Skeletal muscle cell (primary cell): ENCODE results near the gene UBXN1.
A peak's percentile ranks its signal among the peaks of the same experiment; 100 is the strongest.
"Not testable (repeated sequence)": the region's sequence is repeated elsewhere in the genome, so short reads cannot be mapped to it uniquely, and the experiment has no call there.

ENCODE experiments used
- DNase-seq: peaks from one replicate; pipeline ENCODE4 v3.0.0-alpha.2; 2010; ENCODE audit warnings: low read depth
- H3K4me3 ChIP-seq: 2 replicates; pipeline ENCODE4 v1.5.1; 2011; ENCODE audit warnings: low read depth, mild to moderate bottlenecking, control low read depth, low read length, moderate library complexity

The UBXN1 gene

GRCh38 chr11:62677156-62677555, 1.7 kb downstream of the UBXN1 start:
- DNase-seq: no peak
- no peak overlapping the region for H3K4me3 ChIP-seq

DNA sequence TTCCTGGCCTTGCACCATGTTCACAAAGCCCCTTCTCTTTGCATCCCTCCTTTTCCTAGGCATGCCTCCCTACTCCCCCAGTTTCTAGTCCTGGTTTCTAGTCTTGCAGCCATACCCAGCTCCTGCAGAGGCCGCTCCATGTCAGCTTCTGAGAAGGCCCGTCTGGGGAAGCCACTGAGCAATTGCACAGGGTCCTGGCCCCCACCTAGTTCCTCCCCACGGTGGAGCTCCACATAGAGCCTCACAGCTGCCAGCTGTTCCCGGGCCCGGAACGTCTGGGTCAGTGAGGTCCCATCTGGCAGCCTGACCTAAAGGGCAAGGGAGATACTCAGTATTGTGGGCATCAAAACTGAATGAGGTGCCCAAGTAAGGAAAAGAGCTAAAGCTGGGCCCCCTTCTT, 2.2 kb downstream of the UBXN1 start:
- no peak overlapping the region for H3K4me3 ChIP-seq

DNA sequence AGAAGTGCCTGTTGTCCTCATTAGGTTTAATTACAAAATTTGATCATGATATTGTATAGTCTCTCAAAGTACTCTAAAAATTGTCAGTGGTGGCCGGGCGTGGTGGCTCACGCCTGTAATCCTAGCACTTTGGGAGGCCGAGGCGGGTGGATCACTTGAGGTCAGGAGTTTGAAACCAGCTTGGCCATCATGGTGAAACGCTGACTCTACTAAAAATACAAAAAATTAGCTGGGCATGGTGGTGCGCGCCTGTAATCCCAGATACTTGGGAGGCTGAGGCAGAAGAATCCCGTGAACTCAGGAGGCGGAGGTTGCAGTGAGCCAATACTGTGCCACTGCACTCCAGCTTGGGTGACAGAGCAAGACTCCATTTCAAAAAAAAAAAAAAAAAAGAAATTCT, 3.5 kb downstream of the UBXN1 start:
- DNase-seq, H3K4me3 ChIP-seq: not testable (repeated sequence)

More for the DNA sequence above, 2.2 kb downstream of the UBXN1 start:
- DNase-seq: no peak

DNA sequence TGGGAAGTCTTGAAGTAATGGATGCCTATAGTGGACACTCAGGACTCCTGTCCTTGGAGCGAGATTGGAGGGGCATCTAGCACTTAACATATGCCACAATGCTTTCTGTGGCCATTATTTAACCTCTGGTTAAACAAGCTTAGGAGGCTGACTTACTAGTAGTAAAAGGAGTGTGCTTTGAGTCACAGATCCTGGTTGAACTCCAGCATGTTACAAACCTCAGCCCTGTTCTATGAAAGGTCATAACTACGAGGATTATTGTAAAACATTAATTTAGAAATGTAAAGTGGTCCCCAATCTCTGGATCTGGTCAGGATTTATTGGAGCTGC, 5.7 kb downstream of the UBXN1 start:
- H3K4me3 ChIP-seq: no peak overlapping the region
- no peak for DNase-seq

DNA sequence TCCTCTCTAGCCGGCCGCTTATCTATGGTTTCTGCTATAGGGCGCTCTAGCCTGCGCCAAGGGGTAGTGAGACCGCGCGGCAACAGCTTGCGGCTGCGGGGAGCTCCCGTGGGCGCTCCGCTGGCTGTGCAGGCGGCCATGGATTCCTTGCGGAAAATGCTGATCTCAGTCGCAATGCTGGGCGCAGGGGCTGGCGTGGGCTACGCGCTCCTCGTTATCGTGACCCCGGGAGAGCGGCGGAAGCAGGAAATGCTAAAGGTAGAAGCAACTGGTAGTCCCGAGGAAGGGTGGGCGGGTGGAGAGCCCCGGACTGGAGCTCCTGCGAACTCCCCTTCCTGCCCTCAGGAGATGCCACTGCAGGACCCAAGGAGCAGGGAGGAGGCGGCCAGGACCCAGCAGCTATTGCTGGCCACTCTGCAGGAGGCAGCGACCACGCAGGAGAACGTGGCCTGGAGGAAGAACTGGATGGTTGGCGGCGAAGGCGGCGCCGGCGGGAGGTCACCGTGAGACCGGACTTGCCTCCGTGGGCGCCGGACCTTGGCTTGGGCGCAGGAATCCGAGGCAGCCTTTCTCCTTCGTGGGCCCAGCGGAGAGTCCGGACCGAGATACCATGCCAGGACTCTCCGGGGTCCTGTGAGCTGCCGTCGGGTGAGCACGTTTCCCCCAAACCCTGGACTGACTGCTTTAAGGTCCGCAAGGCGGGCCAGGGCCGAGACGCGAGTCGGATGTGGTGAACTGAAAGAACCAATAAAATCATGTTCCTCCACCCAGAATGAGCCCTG, 7.1 kb downstream of the UBXN1 start, which contains the start of the genes LBHD1 and UQCC3:
Gene LBHD1 (minus strand): TSS at position 660 of the 782 bp plus-strand sequence. CDS start 2,236 bp downstream, outside the sequence.
Gene UQCC3 (plus strand): TSS at position 66 of the 782 bp plus-strand sequence. CDS start 73 bp downstream, at position 139.
- DNase-seq: peak; percentile 68
- H3K4me3 ChIP-seq: peak within 1 kb of the TSS; percentile 75

- DNase-seq: no peak
- peak overlapping the region; percentile 75 for H3K4me3 ChIP-seq
Measured at GRCh38 chr11:62671236-62671607, 7.7 kb downstream of the UBXN1 start.

DNA sequence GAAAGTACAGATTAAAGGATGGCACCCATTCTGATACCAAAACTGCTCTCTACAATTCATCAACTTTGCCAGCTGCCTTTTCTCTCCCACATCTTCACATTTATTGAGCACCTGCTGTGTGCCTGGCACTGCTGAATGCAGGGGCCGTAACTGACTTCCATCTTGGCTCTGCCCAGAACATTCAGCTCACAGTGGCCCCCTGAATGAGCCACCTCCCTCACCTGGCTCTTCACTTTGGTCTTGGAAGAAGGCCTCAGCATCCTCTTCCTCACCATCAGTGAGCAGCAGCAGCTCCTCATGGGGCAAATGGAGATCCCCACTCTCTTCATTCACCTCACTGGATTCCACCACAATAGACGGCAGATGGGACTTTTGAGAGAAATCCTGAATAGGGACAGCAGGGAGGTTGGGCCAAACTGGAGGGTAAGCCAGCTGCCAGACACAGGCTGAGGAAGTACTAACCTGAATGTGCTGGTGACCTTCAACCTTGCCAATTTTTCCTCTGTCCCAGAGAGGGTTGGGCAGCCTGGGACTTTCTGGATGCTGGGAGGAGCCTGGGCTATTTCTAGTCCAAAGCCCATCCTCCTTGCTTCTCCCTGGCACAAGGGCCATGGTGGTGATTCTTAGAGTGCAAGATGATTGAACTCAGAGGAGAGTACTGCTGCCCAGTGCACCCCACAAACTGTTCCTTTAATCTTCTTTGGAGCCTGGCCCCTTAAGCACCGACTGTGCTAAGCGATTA, 9.3 kb downstream of the UBXN1 start:
- no peak for DNase-seq

GRCh38 chr11:62667460-62667859, 11.4 kb downstream of the UBXN1 start:
- H3K4me3 ChIP-seq: no peak overlapping the region
- DNase-seq: no peak

More for the DNA sequence above, 9.3 kb downstream of the UBXN1 start:
- H3K4me3 ChIP-seq: no peak overlapping the region

DNA sequence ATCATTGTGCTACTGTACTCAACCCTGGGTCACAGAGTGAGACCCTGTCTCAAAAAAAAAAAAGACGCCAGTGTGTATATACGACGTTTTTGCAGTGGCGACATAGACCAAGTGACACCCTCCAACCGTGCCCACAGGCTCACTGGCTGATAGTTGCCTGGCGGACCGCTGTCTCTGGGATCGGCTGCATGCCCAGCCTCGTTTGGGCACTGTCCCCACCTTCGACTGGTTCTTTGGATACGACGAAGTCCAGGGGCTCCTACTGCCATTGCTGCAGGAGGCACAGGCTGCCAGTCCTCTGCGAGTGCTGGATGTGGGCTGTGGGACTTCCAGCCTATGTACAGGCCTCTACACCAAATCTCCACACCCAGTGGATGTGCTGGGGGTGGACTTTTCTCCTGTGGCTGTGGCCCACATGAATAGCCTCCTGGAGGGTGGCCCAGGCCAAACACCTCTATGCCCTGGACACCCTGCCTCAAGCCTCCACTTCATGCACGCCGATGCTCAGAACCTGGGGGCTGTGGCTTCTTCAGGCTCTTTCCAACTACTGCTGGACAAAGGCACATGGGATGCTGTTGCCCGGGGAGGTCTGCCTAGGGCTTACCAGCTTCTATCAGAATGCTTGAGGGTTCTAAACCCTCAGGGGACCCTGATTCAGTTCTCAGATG, 12.5 kb downstream of the UBXN1 start:
- H3K4me3 ChIP-seq: peak overlapping the region; percentile 88
- no peak for DNase-seq

DNA sequence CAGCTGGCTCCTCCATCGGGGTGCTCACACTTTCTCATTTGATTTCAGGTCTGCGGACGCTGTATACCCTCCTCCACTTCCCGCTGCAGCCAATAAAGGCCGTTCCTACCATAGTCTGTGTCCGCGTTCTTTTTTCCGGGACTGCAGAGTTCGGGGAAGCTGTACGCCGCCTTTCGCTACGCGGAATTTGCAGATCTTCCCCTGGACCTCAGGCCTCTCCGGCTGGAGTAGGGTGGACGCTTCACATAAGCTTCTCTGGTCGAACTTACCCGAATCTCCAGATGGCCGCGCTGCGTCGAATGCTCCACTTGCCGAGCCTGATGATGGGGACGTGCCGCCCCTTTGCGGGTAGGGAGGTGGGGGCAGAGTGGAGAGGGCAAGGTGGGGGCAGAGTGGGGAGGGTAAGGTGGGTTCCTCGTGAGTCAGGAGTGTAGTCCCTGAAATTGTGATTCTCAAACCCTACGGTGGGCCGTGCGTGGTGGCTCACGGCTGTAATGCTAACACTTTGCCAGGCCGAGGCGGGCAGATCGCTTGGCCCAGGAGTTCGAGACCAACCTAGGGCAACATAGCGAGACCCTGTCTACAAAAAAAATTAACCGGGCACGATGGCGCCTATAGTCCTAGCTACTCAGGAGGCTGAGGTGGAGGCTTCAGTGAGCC, 13.1 kb downstream of the UBXN1 start:
- H3K4me3 ChIP-seq: peak overlapping the region; percentile 88
- no peak for DNase-seq

- H3K4me3 ChIP-seq: peak within 1 kb of the TSS; percentile 88
- peak; percentile 76 for DNase-seq
Measured at GRCh38 chr11:62665075-62665598, 13.7 kb downstream of the UBXN1 start, which contains the start of the genes C11orf98 and CSKMT. C11orf98 (minus strand) TSS chr11:62665210; CDS start chr11:62665169, 41 bp downstream. CSKMT (plus strand) TSS chr11:62665312; CDS start chr11:62665880, 568 bp downstream.

GRCh38 chr11:62664405-62665074, 14.3 kb downstream of the UBXN1 start:
- peak overlapping the region; percentile 88 for H3K4me3 ChIP-seq
- no peak for DNase-seq

DNA sequence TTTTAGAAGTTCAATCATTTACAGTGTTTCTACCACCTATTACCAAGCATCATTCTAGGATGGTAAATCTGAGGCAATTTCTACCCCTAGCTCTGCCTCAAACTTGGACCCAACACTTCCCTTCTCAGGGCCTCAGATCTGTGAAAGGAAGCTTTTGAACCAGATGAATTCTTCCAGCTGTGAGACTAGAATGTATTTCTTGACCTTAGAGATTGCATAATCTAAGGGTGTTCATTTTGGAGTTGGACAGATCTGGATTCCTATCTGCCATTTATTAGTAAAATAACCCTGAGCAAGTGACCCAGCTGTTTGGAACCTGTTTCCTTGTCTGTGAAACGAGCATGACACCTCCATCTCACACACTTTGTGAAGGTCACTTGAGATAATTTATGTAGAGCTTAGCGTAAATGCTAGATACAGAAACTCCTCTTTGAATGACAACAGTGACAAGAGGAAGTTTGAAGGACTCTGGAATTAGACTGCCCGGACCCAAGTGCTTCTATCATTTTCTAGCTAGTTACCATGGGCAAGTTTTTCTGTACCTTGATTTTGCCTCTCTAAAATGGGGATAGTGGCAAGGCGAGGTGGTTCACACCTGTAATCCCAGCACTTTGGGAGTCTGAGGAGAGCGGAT, 22.0 kb downstream of the UBXN1 start:
- no peak for DNase-seq
- no peak overlapping the region for H3K4me3 ChIP-seq

GRCh38 chr11:62654297-62654696, 24.6 kb downstream of the UBXN1 start:
- DNase-seq: no peak
- no peak overlapping the region for H3K4me3 ChIP-seq

DNA sequence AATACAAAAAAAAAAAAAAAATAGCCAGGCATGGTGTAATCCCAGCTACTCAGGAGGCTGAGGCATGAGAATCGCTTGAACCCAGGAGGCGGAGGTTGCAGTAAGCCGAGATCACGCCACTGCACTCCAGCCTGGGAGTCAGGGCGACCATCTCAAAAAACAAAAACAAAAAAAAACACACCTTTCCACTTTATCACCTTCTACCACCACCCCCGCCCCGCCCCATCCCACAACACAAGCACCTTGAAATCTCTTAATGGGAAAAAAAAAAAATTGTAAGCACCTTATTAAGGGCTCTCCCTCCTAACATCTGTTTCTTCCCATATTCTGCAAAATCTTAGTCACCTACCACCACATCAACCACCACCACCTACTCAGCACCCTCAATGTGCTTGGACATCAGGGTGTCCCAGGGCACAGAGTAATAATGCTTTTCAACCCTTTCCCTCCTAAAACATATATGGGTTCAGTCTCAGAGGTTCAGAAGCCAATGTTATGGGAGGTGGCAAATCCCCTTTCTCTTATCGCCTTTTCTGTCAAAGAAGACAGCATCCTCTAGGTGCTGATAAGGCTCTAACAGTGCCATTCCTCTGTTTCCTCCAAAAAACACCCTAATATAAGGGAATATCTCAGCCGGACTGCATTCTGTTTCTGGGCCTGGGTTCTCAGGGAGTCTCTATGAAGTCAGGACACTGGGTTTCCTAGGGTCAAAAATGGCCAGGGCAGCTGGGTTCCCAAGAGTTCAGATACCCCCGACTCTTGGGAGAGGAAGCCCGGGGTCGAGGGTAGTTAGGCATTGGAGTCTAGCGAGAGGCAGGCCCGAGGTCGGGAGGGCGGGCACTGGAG, 26.5 kb downstream of the UBXN1 start:
- no peak for DNase-seq
- peak overlapping the region; percentile 94 for H3K4me3 ChIP-seq

- DNase-seq, H3K4me3 ChIP-seq: not testable (repeated sequence)
Measured at GRCh38 chr11:62650283-62650682, 28.6 kb downstream of the UBXN1 start.

DNA sequence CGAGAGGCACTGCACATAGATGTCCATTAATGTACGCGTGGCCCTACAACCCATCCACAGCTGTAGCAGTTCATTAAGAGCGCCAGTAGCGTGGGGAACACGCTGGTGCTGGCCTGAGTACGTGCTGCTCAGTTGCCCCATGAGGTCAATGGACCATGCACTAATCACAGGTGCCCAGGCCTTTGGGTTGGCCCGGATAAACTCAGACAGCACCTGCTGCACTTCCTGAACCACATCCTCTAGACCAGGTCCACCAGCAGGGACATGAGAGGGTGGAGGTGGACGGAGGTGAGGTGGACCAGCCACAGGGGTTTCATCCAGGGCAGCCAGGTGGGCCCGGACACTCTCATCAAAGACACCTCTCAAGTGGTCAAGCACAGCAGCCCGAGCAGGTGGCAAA, 29.4 kb downstream of the UBXN1 start:
- DNase-seq: no peak
- no peak overlapping the region for H3K4me3 ChIP-seq
